ENCODE measurements around the gene ITGA8.
"Not testable (repeated sequence)": the region's sequence is repeated elsewhere in the genome, so short reads cannot be mapped to it uniquely, and the experiment has no call there.

ITGA8 gene

DNA sequence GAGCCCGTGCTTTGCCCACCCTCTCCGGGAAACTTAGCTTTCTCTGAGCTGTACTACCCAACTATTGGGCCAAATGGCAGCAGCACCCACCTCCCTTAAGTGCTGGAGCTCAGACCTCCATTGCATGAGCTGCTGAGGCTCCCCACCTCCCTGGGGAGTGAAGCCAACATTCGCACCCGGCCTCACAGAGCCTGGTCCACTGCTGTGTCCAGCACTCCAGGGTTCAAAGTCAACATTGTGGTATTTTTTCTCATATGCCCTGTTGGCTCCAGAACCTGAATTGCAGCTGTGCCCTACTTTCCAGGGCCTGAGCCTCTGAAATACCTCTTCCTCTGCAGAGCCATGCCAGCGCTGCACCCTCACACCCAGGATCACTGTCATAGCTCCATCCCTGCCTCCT is 29.7 kb downstream of the ITGA8 start:
- DNase-seq (ENCODE audit: extremely low read depth in 1 of 2, low read depth in 1 of 2): no peak

DNA sequence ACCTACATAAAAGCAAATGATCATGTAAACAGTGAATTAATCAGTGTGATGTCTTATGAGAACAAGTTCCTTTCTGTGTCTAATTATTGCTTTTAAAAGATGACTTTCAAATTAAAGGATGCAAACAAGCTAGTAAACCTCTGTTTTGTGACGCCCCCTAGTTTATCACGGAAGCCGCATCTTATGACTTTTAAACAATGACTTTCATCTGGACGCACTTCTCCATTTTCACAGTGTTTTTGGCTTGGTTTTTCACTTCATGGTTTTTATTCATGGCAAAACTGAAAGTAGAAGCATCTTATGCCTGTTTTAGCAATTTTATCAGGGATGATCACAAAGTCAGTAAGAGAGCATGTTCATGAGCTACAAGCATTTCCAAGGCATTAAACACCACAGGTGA is 35.0 kb downstream of the ITGA8 start:
- no peak for DNase-seq (ENCODE audit: extremely low read depth in 1 of 2, low read depth in 1 of 2)

DNA sequence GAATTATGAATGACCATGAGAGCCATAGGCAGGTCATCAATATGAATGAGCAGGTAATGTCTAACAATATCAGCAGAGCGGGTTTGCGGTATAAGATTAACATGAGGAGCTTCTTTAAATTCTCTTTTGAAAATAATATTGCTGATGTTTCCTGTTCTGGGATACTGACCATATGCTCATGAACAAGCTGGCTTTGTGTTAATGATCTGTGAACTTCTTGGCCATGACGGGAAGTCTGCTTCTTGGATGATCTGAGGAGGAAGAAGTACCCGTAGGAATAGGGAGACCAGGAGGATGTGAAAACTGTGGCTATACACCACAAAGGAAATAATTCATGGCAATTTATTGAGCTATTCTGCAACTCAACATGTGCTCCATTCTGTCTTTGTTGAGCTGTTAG is 38.6 kb downstream of the ITGA8 start:
- no peak for DNase-seq (ENCODE audit: extremely low read depth in 1 of 2, low read depth in 1 of 2)

DNA sequence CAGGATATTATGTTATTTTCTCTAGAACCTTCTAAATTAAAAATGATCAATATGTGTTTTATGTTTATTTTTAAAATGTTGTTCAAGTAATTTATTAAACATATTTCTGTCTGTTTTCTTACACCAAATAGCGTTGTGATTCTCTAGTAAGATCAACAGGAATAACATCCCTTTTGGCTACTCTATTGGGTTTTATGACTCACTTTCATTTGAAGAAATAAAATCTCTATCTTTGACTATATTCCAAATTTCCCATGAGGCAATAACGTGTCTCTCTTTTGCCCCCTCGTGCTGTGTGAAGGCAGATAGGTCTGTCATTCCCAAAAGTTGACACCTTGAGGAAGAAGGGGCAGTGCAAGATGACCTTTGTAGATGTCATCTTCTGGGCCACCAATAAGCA is 40.9 kb downstream of the ITGA8 start:
- DNase-seq (ENCODE audit: extremely low read depth in 1 of 2, low read depth in 1 of 2): no peak

DNA sequence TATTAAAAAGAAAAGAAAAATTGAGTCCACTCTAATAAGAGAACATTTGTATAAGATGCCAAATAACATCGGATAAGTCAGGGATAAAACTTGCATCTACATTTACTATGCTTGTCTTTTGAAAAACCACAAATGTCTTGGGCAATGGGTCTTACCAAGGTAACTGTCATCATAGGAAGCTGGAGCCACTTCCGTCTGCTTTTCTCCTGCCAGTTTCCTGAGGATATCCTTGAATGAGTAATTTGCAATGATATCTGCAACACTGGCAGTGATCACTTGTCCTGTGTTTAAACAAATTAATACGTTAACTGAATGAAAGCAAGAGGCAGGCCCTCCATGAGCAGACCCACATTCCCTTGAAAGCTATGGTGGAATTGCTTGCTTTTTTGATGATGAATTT is 47.3 kb downstream of the ITGA8 start:
- DNase-seq (ENCODE audit: extremely low read depth in 1 of 2, low read depth in 1 of 2): no peak

DNA sequence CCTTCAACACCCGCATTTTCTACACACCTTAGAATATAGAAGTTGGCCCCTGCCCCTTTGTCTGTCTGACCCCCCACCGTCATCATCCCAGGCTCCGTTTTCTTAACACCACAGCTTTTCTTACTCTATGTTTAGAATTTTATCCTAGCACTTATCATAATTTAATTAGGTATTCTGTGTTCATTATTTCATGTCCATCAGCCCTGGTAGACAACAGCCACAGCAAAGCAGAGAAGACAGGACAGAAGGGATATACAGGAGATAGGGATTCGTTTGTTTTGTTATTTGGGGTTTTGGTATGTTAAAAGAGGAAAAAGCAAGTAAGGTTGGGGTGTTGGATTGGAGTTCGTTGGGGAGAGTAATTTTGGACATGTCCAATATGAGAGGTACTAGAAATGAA is 48.8 kb downstream of the ITGA8 start:
- no peak for DNase-seq (ENCODE audit: extremely low read depth in 1 of 2, low read depth in 1 of 2)

DNA sequence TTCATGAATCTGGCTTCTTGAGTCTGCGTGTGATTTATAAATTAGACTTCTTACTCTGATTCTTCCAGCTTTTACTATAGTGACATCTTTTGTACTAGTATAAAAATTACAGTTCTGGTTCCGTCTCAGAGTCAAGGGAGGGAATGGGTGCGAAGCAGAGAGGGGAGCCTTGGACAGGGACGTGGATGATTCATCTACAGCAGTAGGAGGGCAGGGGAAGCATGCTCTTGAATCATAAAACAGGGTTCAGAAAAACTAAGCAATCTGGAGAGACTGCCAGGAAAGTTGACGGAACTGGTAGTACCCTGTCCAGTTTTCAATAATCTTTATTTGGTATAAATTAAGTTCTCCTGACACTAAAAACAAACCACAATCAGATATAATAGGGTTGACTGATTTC is 58.1 kb downstream of the ITGA8 start:
- DNase-seq (ENCODE audit: extremely low read depth in 1 of 2, low read depth in 1 of 2): no peak

DNA sequence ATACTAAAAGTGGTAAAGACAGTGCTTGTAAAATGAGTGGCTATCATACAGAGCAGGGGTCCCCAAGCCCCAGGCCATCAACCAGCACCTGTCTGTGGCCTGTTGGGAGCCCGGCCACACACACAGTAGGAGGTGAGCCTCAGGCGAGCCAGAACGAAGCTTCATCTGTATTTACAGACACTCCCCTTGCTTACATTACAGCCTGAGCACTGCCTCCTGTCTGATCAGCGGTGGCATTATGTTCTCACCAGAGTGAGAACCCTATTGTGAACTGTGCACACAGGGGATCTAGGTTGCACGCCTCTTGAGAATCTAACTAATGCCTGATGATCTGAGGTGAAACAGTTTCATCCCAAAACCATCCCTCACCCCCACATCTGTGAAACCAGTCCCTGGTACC is 58.7 kb downstream of the ITGA8 start:
- no peak for DNase-seq (ENCODE audit: extremely low read depth in 1 of 2, low read depth in 1 of 2)

DNA sequence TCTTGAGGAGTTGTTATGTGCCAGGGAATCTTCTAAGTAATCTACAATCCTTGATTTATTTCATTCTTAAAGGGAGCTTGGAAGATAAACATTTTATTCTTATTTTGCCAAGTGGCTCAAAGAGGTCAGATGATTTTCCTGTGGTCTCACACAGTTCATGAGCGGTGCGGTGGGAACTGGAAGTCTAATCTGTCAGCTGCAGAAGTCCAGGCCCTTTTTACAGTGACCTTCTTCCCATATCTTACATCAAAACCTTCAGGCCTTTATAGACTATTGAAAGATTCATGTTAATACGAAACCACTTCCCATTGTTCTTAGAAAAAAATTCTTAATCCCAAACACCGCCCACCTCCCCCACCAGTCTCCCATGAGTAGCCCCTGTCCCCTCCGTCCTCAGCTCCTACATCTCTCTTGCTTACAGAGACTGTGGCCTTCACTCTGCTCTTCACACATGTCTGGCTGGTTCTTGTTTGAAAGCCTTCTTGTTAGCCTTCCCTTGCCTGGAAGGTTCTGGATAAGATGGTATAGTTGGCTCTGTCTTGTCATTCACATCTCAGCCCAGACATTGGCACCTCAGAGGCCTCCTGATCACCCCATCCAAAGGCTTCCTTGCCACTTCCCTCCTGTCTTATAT is 61.5 kb downstream of the ITGA8 start:
- DNase-seq (ENCODE audit: extremely low read depth in 1 of 2, low read depth in 1 of 2): no peak

DNA sequence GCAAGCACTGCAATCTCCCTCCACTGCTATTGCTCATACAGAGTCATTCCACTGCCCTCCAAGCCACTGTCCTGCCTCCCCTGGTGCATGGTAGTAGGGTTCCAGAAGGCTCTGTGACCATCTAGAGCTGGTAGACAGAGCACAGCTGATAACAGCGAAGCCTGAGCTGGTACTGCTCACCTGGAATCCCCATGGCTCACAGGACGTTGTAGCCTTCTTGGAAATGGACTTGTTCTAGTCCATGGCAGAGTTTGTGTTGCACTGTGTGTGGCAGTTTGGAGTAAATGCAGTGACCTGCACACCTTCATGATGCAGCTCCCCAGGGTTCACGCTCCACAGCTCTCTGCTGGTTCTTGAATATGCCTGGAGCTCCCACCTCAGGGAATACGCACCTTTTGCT is 67.0 kb downstream of the ITGA8 start:
- no peak for DNase-seq (ENCODE audit: extremely low read depth in 1 of 2, low read depth in 1 of 2)

DNA sequence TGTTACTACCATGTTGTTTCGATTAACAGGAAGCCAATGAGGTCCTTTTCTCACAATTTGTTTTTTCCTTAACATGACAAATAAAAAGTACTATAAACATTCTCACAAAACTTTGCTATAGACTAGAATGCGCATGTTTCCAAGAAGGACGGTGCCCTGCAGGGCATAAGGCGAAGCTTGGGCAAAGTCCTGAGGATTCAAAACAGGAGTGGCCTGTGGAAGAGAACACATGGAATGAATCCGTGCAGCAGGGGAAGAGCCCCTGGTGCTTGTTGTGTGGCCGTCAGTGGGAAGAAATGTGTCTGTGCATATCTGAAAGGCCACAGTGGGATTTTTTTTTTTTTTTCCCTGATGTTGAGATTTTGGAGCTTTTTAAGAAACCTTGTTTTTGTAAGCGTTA is 67.6 kb downstream of the ITGA8 start:
- DNase-seq (ENCODE audit: extremely low read depth in 1 of 2, low read depth in 1 of 2): no peak

DNA sequence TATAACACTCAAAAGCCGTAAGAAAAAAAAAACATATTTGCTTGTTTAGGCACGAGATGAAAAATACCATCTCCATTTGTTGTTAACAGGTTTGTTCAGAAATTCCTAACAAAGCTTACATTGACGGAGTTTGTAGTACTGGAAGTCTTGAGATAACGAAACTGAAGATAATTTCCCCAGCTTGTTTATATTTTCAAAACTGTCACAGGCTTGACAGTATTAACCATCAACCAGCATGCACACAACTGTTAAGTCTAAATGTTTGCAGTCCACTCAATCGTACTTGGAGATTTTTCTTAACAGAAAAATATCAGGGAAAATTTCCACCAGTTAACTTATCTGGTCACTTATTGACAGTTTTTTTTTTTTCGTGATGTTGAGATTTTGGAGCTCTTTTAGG is 68.5 kb downstream of the ITGA8 start:
- no peak for DNase-seq (ENCODE audit: extremely low read depth in 1 of 2, low read depth in 1 of 2)

DNA sequence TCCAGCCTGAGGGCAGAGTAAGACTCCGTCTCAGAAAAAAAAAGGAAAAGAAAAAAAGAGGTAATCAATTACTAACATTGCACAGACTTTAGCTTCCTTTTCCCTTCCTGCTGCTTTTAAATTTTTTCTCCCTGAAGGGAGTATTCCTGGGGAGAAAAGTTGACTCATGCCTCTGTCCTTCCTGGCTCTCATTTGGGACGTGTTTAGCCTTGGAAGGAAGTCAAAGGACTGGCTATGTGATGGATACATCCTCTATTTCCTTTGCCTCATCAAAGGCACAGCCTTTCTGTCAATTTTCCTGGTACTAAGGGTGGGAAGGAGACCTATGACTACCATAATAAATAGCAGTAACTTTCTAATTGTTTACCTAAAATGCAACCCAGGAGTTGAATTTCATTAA is 77.6 kb downstream of the ITGA8 start:
- no peak for DNase-seq (ENCODE audit: extremely low read depth in 1 of 2, low read depth in 1 of 2)

DNA sequence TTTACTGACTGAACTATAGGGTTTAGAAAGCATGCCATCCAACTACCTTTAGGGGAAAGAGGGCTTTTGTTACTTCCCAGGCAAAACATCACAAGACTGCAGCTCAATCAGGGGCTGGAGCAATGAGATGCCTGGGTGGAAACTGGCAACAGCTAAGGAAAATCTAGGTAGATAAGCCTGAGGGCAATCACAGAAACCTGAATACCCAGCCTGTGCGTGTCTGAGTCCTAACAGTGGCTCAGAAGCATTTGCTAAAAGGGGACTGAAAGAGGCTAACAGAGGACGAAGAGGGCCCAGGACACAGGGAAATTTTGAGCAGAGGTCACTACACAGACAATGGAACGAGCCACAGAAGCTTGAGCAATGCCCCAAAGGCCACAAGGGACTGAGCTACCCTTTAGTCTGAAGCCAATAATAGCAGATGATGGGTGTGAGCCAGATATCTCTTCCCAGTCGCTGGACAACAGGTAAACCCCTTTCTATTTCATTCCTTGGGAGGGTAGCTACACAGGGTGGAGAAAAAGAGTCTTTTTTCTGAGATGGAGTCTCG is 79.1 kb downstream of the ITGA8 start:
- DNase-seq (ENCODE audit: extremely low read depth in 1 of 2, low read depth in 1 of 2): no peak

DNA sequence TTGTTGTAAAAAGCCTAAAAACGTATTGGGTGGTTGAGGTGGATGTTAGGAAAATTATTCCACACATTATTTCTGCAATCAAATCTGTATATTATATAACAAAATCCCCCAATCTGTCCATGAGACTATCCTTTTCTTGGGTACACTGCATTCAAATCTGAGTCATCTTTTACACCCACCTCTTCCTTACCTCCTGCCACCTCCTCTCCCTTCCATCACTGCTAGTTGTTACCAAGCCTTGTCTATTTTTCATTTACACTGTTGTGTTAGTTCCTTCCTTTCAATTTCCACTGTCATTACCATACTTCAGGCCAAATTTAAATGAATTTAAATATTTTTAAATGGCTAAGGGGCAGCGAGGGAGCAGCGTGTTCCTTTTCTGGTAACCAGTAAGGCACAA is 83.3 kb downstream of the ITGA8 start:
- DNase-seq (ENCODE audit: extremely low read depth in 1 of 2, low read depth in 1 of 2): no peak

DNA sequence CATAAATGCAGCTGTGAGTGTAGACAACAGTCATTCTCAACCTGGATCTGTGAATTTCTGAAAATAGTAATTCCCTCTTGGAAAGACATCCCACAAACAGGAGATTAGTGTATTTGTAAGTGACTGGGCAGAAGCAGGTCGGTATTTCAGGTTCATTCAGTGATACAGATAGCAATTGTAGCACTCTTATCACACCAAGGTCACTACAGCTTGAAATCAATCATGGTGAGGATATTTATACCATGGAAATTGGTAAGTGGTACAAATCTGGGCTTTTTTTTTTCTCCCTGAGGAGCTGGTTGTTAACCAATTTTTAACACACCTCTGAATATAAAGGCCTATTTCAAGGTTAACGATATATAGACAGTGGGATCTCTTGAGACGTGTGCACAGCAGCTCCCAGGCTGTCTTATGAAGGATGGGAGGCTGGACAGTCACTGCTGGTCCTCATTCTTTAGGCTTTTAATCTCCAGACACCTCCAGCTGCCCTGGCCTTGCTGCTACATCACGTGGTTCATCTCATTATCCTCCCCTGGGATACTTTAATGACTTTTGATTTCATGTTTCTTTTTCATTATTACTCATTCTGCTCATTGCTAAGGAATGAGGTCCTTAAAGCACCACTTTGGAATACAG is 87.1 kb downstream of the ITGA8 start:
- DNase-seq (ENCODE audit: extremely low read depth in 1 of 2, low read depth in 1 of 2): no peak

DNA sequence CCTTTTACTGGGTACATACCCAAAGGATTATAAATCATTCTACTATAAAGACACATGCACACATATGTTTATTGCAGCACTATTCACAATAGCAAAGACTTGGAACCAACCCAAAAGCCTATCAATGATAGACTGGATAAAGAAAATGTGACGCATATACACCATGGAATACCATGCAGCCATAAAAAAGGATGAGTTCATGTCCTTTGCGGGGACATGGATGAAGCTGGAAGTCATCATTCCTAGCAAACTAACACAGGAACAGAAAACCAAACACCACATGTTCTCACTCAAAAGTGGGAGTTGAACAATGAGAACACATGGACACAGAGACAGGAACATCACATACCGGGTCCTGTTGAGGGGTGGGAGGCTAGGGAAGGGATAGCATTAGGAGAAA is 88.5 kb downstream of the ITGA8 start:
- DNase-seq (ENCODE audit: extremely low read depth in 1 of 2, low read depth in 1 of 2): not testable (repeated sequence)

DNA sequence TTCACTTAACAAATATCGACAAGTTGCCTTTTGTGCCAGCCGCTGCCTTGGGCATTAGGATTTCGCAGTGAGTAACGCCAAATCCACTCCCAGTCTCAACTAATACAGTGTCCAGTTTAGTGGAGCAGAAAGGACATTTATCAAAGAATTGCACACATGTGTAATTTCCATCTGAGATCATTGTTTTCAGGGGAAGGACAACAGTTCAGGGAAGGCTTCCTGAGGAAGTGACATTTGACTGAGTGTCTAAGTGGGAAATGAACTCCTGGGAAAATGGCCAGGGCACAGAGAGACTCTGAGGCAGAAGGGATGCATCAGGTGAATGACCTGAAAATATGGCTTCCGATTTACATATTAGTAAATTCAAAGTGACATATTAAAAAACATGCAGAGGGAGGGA is 89.4 kb downstream of the ITGA8 start:
- no peak for DNase-seq (ENCODE audit: extremely low read depth in 1 of 2, low read depth in 1 of 2)

DNA sequence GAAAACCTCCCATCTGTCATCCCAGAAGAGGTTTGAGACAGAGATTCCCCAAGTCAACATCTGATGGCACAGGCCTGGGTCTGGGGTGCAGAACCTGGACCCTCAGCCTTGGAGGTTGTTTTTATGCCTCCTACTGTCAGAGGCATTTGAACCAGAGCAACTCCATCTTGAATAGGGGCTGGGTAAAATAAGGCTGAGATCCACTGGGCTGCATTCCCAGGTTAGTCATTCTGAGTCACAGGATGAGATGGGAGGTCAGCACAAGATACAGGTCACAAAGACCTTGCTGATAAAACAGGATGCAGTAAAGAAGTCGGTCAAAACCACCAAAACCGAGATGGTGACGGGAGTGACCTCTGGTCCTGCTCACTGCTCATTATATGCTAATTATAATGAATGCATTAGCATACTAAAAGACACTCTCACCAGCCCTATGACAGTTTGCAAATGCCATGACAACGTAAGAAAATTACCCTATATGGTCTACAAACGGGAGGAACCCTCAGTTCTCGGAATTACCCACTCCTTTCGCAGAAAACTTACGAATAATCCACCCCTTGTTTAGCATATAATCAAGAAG is 92.0 kb downstream of the ITGA8 start:
- DNase-seq (ENCODE audit: extremely low read depth in 1 of 2, low read depth in 1 of 2): no peak

DNA sequence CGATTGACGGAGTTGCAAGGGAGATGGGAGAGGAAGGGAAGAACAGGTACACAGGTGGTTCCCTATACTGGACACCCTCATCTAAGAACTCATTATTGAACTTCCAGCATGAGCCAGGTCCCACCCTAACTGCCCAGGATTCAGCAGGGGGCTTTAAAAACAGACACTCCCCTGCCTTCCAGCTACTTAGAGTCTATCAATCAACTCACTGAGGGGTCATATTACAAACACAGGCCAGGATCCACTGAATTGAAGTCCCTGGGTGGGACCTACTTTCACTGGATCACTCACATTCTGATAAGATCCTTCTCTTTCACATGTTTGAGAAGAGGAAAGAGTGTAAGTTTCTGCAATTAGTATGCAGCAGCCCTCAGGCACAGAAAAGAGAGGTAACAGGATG is 92.8 kb downstream of the ITGA8 start:
- DNase-seq (ENCODE audit: extremely low read depth in 1 of 2, low read depth in 1 of 2): no peak

DNA sequence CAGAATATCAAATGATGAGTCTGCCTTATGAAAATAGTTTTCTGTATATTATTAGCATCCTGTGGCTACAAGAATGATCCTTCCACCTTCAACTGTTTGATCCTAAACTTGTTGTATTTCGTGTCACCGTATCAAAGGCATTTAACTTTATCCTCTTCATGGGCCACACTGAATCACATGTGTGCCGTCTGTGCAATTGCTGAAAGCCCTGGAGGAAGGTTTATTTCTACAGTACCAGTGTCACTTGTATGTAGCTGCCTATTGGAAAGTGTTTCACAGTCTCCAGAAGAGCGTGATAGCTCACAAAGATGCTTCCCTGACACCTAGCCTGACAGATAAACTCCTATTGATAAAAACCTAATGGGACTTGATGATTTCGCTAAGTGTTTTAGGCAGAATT is 94.5 kb downstream of the ITGA8 start:
- DNase-seq (ENCODE audit: extremely low read depth in 1 of 2, low read depth in 1 of 2): no peak

DNA sequence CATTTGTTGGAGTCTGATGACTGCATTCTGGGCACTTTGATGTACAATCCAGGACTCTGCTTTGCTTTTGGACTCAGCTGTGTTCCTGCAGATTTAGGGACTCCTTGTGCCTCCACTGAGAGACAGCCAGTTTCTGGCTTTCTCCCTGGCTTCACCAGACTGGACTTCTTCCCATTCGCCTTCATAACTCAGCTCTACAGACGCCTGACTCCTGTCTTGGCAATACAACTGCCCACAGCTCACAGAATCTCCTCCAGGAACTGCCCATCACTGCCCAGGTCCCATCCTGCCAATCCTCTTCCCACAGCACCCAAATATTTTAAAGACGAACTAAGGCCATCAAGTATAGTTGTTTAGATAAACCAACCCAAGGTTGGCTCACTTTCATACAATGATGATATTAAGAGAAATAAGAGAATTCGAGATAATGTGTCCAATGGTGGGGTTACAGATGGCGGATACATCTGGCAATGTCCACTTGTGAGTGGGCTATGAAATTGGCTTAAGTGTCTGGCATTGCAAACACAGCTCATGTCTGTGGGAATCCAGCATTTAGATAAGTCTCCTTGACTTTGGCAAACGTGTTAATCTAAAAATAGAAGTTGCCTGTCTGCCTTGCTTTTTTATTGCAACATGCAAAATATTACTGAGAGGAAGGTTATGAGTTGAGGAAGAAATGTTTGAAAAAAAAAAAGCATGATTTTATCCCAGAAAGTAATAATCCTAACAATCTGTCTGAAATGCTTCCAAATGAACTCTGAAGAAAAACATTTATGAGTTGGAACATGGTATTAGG is 95.1 kb downstream of the ITGA8 start:
- DNase-seq (ENCODE audit: extremely low read depth in 1 of 2, low read depth in 1 of 2): no peak

All from activated CD8-positive, alpha-beta memory T cell treated with anti-CD3 and anti-CD28 coated beads for 1 hour (primary cell).